IPS-18c (cell line): ENCODE measurements around the gene SLC29A2.

Experiments used
- H3K4me3 ChIP-seq: 2 replicates; pipeline ENCODE4 v1.7.0; 2013; ENCODE audit warnings: low read depth, mild to moderate bottlenecking, low read length, moderate library complexity; ENCODE audit not compliant: insufficient read depth
- H3K9me3 ChIP-seq: one replicate; pipeline ENCODE4 v1.6.1; 2013; ENCODE audit warnings: mild to moderate bottlenecking, low read length, moderate library complexity; ENCODE audit not compliant: control insufficient read depth, insufficient read depth

Gene SLC29A2

GRCh38 chr11:66339162-66339675 lies 32.3 kb downstream of the SLC29A2 start:
- Histone ChIP-seq H3K4me3 (no peak overlapping the region), H3K9me3 (peaks cover 2% of the 10 kb centered on the region)

DNA sequence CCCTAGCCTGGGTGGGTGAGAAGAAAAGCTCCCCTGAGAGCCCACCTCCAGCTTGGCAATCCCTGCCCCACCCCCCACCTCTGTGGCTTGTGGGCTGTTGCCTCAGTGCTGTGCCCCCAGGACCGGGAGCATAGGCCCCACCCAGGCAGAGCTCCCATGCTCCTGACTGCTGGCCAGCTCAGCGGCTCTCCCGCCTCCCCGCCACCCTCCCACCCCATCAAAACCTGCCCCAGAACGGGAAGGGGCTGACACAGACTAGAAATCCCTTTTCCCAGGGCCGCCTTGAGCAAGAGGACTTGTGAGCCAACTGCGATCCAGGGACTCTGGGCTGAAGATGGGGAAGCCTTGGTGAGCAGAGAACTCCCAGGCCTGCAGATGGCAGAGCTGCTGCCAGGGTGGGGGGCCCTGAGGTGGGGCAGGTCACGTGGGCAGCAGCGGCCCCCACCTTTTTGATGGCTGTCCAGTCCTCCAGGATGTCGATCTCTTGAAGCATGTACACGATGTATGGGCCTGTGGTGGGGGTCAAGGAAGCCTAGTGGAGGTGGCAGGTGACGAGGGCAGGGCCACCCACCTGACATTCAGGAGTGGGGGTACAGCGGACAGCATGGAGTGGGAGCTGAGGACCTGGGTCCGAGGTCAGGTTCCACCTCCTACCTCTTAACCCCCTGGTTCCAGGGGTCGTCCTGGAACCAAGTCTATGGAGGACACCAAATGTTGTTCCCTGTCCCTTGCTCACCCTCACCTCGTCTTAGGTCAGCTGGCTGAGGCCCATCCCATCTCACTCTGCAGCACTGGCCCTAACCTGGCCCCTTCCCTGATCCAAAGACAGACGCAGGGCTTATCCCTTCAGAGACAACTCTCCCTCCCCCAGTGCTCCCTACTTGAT lies 33.0 kb downstream of the SLC29A2 start:
- Histone ChIP-seq H3K4me3 (no peak overlapping the region), H3K9me3 (peaks cover 2% of the 10 kb centered on the region)

GRCh38 chr11:66337103-66337899 lies 34.3 kb downstream of the SLC29A2 start:
- Histone ChIP-seq H3K9me3 (peaks cover 5% of the 10 kb centered on the region), H3K4me3 (no peak overlapping the region)

- Histone ChIP-seq H3K4me3 (peak within 1 kb of the TSS; percentile 44), H3K9me3 (peaks cover 5% of the 10 kb centered on the region)
Measured at GRCh38 chr11:66336234-66337102, 35.1 kb downstream of the SLC29A2 start, which contains the start of gene RIN1. RIN1 (minus strand) TSS chr11:66336434; CDS start chr11:66336402, 32 bp downstream.

DNA sequence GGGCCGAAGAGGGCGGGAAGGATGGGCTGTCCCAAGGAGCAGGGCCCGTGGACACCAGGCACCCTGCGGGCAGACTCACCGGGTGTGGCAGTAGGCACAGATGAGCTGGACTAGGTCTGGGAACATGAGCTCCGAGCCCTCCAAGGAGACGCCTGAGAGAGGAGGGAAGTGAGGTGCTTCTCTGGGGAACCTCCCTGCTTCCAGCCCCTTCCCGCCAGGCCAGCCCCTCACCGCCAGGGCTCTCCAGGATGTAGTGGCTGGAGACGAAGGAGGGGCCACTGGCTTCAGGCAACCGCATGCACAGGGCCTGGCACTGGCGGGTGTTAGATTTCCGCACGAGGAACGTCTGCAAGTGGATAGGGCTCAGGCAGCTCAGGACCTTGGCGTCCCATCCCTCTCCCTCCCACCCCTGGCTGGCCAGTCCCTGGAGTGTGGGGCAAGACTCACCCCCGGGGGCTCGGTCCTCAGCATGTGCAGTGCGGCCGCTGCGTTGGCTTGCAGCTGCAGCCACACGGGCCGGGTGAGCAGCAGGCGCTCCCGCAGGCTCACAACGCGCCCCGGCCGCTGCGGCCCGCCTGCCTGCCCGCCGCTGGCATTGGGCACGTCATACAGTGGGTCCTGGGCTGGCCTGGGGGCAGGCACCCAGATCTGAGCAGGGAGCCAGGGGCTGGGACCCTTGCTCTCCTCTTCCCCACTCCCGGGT lies 35.9 kb downstream of the SLC29A2 start:
- H3K4me3 ChIP-seq: peak overlapping the region; percentile 44
- H3K9me3 ChIP-seq: peaks cover 5% of the 10 kb centered on the region

DNA sequence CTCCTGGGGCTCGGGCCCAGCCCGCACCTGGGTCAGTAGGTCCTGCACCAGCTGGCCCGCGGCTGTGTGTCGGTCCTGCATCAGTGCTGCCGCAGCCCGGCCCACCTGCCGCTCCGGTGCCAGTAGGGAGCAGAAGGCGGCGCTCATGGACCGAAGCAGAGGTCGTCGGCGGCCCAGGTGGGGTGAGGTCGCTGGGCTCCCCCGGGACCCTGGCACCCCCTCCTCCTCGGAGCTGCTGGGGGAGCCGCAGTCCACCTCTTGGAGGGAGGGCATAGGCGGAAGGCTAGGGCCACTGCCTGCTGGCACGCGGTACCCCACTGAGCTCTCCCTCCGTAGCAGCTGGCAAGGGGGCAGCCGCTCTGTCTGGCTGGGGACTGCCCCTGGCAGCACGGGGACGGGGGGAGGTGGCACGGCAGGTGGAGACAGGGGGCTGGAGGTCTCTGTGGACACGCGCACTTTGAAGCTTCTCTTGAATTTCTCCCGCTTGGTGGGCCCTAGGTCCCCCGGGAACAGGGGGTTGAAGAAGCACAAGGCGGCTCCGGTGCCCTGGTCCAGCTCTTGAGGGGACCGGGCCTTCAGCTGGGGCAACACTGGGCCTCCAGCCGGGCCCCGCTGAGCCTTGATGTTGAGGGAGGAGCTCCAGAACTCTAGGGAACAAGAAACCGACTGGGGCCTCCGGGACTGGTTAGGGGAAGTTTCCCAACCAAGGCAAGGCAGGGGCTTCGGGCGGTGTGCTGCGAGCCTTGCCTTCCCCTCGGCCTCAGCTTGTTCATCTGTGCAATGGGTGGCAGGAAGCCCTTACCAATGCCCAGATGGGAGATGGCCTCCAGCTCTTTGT lies 36.7 kb downstream of the SLC29A2 start:
- H3K9me3 ChIP-seq: peaks cover 5% of the 10 kb centered on the region
- H3K4me3 ChIP-seq: no peak overlapping the region

GRCh38 chr11:66333896-66334604 lies 37.5 kb downstream of the SLC29A2 start:
- Histone ChIP-seq H3K4me3 (no peak overlapping the region), H3K9me3 (peaks cover 5% of the 10 kb centered on the region)

GRCh38 chr11:66333220-66333877 lies 38.2 kb downstream of the SLC29A2 start:
- Histone ChIP-seq H3K9me3 (peaks cover 5% of the 10 kb centered on the region), H3K4me3 (no peak overlapping the region)

DNA sequence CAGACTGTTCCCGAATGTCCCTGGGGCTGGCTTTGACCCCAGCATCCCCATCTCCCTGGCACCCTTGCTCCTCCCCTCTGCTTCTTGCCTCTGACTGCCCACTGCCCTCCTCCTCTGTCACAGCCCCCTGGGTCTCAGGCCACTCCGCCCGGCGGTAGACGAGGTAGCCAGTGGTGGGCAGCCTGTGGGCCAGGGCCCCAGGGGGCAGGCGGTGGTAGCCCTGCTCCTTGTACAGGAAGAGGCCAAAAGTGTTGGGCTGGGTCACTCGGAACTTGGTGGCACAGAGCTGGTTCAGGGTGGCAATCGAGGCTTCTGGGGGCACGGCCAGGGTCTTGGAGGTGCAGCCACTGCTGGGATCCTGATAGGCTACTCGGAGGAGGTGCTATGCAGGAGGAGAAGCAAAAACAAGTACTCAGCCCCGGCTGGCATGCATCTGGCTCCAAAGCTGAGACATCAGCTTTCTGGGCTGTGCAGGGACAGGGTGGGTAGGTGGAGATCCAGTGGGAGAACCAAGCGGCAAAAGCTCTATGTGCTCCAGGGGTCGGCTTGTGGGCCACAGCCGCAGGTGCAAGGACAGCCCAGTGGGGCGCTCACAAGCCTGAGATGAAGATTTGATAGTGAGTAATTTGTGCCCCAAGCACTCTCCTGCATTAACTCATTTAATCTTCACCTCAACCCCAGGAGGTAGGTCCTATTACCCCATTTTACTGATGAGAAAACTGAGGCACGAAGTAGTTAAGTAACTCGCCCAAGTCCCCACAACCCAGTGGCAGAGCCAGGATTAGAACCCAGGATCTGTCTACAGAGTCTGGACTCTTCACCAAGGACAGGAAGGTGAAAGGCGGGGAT lies 39.0 kb downstream of the SLC29A2 start:
- peaks cover 5% of the 10 kb centered on the region for H3K9me3 ChIP-seq
- H3K4me3 ChIP-seq: no peak overlapping the region

DNA sequence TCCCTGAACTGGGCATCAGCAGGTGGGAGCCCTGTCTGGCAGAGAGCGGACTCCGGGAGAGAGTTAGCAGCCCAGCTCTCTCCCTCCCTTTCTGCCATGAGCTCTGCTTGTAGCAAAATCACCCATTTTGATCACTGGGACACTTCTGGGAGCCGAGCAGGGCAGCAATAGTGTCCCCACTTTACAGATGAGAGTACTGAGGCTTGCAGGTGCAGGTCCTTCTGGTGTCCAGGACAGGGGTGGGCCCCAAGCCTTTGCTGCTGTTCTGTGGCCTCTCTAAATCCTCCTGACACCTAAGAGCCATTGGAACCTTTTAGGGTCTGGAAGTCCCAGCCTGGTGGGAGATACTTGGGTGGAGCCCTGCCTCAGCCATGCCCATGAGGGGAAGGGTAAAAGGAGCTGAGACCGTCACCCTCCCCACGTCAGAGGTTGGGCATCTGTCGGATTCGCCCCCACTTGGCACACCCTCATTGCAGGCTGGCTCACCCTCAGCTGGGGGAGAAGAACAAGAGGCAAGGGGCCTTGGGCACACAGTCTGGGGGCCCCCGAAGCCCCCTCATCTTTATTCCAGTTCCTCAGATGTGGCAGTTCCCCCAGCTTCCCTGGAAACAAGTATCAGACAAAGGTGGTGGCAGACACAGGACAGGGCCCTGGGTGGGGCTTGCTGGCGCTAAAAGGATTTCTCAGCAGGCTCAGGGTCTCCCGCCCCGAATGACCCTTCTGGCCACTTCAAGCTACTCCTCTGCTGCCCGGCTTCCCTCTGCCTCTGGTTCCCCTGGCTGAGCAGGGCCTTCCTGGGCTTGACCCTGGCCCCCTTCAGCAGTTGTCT lies 39.8 kb downstream of the SLC29A2 start:
- Histone ChIP-seq H3K9me3 (peaks cover 5% of the 10 kb centered on the region), H3K4me3 (no peak overlapping the region)

DNA sequence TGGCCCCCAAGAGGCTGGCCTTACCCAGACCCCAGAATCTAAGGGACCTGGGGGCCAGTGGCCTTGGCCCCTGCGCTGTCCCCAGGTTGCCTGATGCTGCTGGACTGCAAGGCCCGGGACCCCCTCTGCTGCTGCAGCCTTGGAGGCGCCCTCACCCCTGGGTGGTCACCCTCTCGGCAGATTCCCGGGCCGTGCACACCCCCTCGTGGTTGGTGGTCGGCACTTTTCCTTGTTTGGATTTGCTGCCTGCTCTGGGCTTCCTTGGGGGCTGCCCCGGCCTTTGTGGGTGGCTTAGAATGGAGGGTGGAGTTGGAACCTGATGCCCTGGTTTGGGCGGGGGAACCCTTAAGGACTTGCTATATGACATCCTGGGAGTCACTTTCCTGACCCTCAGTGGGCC lies 40.6 kb downstream of the SLC29A2 start:
- H3K9me3 ChIP-seq: peaks cover 5% of the 10 kb centered on the region
- no peak overlapping the region for H3K4me3 ChIP-seq

DNA sequence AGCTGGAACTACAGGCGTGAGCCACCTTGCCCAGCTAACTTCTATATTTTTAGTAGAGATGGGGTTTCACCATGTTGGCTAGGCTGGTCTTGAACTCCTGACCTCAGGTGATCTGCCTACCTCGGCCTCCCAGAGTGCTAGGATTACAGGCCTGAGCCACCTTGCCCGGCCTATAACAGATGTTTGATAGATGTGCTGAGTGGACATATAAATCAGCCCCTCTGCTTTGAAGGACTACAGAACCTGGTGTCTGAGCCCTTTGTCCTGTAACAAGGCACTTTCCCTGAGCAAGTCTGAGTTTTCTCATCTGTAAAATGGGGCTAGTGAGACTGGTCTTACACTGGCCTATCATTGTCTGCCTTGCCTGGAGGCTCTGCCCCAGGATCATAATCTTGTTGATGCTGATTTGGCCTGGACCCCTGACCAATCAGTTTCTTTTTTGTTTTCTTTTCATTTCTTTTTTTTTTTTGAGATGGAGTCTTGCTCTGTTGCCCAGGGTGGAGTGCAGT lies 42.3 kb downstream of the SLC29A2 start:
- no peak overlapping the region for H3K4me3 ChIP-seq
- H3K9me3 ChIP-seq: peaks cover 3% of the 10 kb centered on the region
